GM19372 (cell line): ENCODE data around the gene DFFB.

Experiments used
- ATAC-seq: cut with Tn5 transposase; IDR thresholded peaks from one replicate; pipeline ENCODE4 v1.9.1; 2021; ENCODE audit warnings: mild to moderate bottlenecking, low read depth, moderate library complexity; ENCODE audit not compliant: unreplicated experiment

The DFFB gene

GRCh38 chr1:3869751-3870301 is 12.6 kb downstream of the DFFB start:
- no peak for ATAC-seq

GRCh38 chr1:3871451-3871805 is 14.2 kb downstream of the DFFB start:
- ATAC-seq: no peak

- no peak for ATAC-seq
Observed at GRCh38 chr1:3872546-3872945, 15.3 kb downstream of the DFFB start.

GRCh38 chr1:3874736-3875135 is 17.5 kb downstream of the DFFB start:
- ATAC-seq: no peak

GRCh38 chr1:3876716-3877115 is 19.4 kb downstream of the DFFB start:
- no peak for ATAC-seq

- no peak for ATAC-seq
Observed at GRCh38 chr1:3879099-3879498, 21.8 kb downstream of the DFFB start.

- ATAC-seq: no peak
Observed at GRCh38 chr1:3879787-3880428, 22.6 kb downstream of the DFFB start.

GRCh38 chr1:3880429-3881192 is 23.3 kb downstream of the DFFB start:
- ATAC-seq: no peak

GRCh38 chr1:3881193-3881480 is 23.9 kb downstream of the DFFB start:
- ATAC-seq: no peak

- ATAC-seq: no peak
Observed at GRCh38 chr1:3883194-3883925, 26.1 kb downstream of the DFFB start.

- ATAC-seq: no peak
Observed at GRCh38 chr1:3884966-3885365, 27.7 kb downstream of the DFFB start.

- no peak for ATAC-seq
Observed at GRCh38 chr1:3885611-3886010, 28.3 kb downstream of the DFFB start.

GRCh38 chr1:3886106-3886670 is 28.9 kb downstream of the DFFB start:
- no peak for ATAC-seq

GRCh38 chr1:3886691-3887090 is 29.4 kb downstream of the DFFB start:
- ATAC-seq: no peak

- ATAC-seq: no peak
Observed at GRCh38 chr1:3888301-3888700, 31.0 kb downstream of the DFFB start.

GRCh38 chr1:3889936-3890335 is 32.7 kb downstream of the DFFB start:
- ATAC-seq: no peak

GRCh38 chr1:3890389-3891328 is 33.4 kb downstream of the DFFB start:
- ATAC-seq: no peak

- ATAC-seq: no peak
Observed at GRCh38 chr1:3891329-3891865, 34.1 kb downstream of the DFFB start.

GRCh38 chr1:3892748-3893147 is 35.5 kb downstream of the DFFB start:
- no peak for ATAC-seq

GRCh38 chr1:3893190-3893589 is 35.9 kb downstream of the DFFB start:
- no peak for ATAC-seq
